ENCODE results near the gene CACNA1G.

Gene CACNA1G

DNA sequence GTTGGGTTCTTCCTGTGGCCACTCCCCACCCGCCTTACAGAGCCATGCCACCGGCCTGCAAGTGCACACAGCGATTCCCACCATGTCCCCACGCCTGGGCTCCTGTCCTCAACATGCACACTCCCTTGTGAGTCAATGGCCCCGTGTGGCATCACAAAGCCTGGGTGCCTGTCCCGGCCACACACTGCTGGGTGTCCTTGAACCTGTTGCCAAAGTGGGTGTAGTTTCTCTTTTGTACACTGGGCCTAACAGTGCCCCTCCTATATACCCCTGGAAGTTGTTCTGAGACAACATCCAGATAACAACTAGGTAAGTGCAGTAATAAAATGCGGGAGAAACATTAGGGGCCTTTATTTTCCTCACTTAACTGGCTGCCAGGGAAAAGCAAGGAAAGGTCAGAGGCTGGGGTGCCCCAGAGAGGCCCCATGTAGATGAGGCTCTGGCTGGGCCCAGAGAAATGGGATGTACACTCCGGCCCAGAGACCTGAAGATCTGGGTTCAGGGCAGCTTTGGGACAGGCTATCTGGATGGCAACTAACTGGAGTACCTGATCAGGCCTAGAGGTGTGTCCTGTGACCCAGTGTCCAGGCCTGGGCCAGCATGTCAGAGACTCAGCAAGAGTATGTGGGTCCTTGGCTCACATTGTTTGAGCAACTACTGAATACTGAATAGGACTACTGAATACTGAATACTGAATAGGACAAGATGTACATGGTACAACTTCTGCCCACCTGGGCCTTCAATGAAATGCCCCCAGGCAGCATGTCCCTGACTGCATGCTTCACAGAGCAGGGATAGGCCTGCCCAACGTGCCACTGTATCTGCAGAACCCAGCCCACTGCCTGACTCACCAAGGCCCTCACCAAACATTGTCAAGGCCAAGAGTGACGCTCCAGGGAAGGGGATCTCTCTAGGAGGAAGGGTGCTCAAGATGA is 82.5 kb downstream of the CACNA1G start:
- in situ Hi-C loops (cut with MboI; ENCODE audit: low sequenced_read_pairs), result no loop called here

DNA sequence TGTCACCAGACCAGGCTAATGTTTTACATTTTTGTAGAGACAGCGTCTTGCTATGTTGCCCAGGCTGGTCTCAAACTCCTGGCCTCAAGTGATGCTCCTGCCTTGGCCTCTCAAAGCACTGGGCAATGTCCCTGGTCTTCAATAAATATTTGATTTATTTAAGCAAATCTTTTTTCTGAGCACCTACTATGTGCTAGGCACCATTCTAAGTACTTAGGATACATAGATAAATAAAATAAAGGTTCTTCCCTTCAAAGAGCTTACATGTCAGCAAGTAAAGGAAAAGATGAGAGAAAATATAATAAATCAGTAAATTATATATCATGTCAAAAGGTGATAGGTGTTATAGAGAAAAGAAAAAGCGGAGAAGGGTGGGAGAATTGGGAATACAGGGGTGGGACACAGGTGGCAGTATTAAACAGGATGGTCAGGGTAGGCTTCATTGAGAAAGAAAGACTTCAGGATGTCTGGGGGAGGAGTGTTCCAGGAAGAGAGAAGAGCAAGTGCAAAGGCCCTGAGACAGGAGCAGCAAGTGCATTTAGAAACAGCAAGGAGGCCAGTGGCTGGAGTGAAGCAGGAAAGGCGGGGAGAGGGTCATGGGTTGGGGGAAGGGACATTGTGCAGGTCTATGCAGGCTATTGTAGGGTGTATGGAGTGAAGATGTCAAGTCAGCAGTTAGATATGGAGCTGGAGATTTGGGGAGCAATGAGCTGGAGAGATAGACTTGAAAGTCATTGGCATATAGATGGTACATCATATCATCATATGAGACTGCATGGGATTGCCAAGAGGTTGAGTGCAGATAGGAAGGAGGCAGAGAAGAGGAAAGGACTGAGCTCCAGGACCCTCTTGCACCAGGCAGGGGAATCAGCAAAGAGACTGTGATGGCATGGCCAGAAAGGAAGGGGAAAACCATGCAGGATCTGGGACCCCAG is 85.5 kb downstream of the CACNA1G start:
- in situ Hi-C loops (cut with MboI; ENCODE audit: low sequenced_read_pairs), result no loop called here

DNA sequence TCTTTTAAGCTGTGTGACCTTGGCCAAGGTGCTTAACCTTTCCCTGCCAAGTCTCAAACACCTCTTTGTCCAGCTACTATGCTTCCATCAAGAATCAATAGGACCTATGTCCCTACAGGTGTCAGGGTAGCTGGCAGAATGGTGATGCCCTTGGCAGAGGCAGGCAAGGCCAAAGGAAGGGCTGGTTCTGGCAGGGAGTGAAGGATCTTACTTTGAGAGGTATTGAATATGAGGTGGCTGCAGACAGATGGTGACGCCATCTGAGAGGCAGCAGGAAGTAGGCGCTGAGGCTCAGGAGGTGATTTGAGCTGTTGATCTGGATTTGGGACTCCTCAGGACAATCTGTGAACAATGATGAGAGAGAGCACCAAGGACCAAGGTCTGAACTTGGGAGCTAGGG is 86.7 kb downstream of the CACNA1G start:
- in situ Hi-C loops (cut with MboI; ENCODE audit: low sequenced_read_pairs), result no loop called here

DNA sequence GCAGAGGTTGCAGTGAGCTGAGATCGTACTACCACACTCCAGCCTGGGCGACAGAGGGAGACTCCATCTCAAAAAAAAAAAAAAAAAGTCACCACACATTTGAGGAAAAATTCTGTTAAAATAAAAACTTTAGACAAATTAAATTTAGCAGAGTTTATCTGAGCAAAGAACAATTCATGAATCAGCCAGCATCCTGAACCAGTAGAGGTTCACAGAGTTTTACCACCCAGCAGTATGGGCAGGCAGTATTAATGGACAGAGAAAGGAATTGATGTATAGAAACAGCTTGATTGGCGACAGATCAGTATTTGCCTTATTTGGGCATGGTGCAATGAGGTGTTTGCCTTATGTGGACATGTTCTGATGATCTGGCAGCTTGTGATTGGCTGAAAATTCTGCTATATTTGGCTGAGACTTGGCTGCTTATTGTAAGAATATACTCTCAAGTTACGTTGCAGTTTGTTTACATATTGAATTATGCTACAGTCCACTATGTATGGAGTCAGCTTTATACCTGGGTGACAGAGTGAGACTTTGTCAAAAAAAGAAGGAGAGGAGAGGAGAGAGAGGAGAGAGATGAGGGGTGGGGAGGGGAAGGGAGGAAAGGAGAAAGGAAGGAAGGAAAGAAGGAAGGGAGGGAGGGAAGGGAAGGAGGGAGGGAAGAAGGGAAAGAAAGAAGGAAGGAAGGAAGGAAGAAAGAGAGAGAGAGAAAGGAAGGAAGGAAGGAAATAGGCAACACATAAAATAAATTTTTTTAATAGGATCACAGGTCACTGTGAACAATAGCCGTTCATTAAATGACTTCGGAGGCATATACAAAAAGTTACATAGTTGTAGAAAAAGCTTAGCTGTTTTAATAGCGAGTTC is 88.8 kb downstream of the CACNA1G start:
- in situ Hi-C loops (cut with MboI; ENCODE audit: low sequenced_read_pairs), result no loop called here

DNA sequence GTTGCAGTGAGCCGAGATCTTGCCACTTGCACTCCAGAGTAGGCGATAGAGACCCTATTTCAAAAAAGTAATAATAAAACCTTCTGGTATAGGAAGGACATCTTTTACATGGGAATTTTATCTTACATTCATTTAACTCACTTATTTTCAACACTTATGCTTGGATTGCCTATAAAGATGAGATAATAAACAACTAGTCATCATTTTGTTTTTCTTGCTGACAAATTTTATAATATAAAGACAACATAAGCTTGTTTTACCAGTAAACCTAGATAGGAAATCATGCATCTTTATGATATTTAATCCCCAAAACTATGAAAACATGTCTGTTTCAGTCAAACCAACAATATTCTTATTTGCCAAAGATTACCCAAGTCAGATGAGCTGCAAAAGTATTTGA is 91.1 kb downstream of the CACNA1G start:
- in situ Hi-C loops (cut with MboI; ENCODE audit: low sequenced_read_pairs), result no loop called here

DNA sequence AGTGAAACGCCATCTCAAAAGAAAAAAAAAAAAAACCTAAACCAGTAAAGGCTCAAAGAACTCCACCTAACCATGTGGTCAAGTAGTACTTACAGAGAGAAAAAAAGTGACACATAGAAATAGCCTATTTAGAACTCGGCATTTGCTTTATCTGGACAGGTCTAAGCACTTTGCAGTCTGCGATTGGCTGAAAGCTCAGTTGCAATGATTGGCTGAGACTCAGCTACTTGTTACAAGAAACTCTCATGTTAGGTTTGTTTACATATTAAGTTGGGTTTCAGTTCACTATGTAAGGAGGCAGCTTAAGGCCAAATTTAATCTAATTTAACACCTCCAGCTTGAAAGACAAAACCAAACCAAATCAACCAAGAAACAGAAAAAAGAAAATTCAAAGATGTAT is 93.2 kb downstream of the CACNA1G start:
- in situ Hi-C loops (cut with MboI; ENCODE audit: low sequenced_read_pairs), result no loop called here

DNA sequence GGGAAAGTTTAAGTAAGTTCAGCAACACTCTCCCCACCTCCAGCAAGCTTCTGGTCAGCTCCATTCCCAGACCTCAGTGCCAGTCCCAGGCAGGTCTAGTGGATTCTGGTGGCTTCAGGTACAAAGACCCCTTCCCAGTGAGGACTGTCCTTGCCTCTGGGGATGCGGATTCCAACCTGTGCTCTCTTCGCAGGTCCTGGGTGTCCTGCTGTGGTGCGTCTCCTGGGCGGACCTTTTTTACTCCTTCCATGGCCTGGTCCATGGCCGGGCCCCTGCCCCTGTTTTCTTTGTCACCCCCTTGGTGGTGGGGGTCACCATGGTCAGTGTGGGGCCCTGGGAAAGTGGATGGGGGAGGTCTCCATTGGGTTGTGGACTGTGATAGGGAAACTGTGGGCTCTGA is 96.0 kb downstream of the CACNA1G start:
- in situ Hi-C loops (cut with MboI; ENCODE audit: low sequenced_read_pairs), result no loop called here

DNA sequence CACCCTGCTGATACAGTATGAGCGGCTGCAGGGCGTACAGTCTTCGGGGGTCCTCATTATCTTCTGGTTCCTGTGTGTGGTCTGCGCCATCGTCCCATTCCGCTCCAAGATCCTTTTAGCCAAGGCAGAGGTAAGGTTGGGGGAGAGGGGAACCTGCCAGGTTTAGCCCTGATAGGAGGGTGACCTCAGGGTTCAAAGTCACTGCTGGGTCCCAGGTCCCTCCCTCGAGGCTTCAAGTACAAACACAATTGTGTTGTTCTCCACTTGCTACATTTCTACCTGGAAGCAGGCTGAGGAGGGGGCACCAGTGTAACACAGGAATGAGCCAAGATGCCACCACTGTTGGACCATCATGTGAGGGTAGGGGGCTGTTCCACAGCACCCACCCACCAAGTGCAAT is 96.5 kb downstream of the CACNA1G start:
- in situ Hi-C loops (cut with MboI; ENCODE audit: low sequenced_read_pairs), result no loop called here

DNA sequence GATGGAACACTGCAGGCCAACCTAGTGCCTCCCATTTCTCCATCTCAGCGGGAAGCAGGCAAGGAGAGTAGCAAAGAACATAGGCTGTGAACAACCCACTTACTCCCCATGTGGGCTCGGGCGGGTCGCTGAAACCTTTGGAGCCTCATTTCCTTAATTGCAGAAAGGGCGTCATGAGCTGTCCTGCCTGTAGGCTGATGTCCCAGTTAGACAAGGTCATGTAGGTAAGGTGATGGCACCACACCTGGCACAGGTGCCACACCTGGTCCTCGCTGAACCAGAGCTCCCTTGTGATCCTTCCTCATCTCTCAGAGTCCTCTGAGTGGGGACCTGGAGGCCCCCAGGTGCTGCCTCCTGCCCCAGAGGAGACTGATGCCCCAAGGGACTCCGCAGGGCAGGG is 97.1 kb downstream of the CACNA1G start:
- in situ Hi-C loops (cut with MboI; ENCODE audit: low sequenced_read_pairs), result no loop called here

DNA sequence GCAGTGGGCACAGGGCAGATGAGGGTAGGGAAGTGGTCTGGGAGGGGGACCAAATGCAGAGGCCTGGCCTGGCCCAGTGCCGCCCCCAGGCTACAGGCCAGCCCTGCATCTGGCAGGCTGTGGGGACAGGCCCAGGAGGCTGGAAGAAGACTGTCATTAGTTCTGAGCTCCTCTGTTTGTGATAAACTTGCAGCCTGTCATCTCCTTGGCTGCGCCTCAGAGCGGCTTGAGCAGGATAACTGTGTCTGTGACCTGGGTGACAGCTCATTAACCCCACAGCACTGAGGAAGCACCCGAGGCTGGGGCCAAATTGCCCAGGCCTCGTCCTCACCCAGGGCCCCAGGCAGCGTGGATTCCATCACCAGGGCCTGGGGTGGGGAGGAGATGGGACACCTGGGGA is 98.1 kb downstream of the CACNA1G start:
- in situ Hi-C loops (cut with MboI; ENCODE audit: low sequenced_read_pairs), result no loop called here

DNA sequence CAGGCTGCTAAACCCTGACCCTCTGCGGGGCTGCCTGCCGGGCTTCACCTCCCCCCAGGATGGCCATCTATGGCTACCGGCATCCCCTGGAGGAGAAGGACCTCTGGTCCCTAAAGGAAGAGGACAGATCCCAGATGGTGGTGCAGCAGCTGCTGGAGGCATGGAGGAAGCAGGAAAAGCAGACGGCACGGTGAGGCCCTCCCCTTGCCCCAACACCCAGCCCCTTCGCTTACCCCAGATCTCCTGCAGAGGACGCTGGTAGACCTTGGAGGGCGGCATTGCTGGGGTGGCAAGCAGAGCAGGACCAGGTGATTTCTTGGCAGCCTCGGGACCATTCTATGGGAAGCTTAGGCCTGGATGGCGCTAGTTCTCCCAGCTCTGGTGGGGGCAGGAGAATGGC is 98.7 kb downstream of the CACNA1G start:
- in situ Hi-C loops (cut with MboI; ENCODE audit: low sequenced_read_pairs), result no loop called here

DNA sequence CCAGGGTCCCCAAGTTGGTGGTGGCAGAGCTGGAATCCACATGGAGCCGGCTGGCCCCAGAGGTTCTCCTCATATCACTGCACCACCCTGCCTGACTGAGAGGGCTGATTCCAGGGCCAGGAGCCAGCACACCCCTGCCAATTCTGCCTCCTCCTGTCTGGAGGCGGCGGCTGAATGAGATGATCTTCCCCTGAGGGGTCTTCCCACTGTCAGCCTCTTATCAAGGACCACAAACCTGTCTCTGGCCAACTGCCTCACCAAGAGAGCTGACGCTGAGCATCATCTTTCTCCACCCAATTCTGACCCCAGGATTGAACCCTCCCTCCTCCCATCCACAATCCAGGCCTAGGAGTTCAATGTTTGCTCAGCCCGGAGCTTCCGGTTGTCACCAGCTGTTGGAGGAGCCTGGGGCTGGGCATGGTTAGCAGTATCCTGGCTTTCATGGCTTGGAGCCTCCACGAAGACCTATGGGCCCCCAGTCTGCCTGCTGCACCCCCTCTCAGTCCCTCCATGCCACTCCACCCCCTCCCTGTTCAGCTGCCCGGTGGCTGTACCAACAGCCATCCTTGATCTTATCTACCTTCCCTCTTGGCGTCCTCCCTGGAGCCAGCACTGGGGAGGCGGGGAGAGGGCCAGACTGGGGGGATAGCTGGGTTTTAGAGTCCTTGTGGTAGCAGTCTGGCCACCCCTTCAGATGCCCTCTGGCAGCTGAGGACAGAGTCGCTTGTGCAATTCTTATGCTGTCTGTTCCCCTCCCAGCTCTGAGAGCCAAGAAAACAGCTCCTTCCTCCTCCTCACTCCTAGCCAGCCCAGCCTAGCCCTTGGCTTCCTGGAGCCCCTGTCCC is 99.7 kb downstream of the CACNA1G start:
- in situ Hi-C loops (cut with MboI; ENCODE audit: low sequenced_read_pairs), result no loop called here

DNA sequence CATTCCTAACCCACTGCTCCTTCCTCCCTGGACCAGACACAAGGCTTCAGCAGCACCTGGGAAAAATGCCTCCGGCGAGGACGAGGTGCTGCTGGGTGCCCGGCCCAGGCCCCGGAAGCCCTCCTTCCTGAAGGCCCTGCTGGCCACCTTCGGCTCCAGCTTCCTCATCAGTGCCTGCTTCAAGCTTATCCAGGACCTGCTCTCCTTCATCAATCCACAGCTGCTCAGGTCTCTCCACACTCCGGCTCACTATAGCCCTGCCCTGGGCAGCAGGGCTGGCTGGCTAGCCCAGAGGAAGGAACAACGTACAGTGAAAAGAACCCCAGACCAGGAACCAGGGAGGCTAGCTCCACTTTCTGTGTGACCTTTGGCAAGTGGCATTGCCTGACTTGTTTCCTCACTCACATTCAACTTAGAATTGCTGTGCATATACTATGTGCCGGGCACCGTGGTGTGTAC is 100.4 kb downstream of the CACNA1G start:
- in situ Hi-C loops (cut with MboI; ENCODE audit: low sequenced_read_pairs), result no loop called here

DNA sequence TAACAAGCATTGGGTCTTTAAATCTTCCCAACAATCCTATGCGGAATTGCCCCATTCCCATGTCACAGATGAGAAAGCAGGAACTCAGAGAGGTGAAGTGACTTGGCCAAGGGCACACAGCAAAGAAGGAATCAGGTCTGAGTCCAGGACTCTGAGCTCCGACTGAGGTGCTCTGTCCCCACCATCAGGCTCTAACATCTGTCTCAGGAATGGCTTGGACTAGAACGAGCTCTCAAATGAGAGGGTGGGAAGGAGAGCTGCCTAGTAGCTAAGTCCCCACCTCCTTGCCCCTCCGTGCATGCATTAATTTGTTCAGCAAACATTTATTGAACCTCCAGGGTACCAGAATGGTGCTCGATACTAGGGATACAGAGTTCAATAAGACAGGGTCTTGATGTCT is 100.8 kb downstream of the CACNA1G start:
- in situ Hi-C loops (cut with MboI; ENCODE audit: low sequenced_read_pairs), result no loop called here

DNA sequence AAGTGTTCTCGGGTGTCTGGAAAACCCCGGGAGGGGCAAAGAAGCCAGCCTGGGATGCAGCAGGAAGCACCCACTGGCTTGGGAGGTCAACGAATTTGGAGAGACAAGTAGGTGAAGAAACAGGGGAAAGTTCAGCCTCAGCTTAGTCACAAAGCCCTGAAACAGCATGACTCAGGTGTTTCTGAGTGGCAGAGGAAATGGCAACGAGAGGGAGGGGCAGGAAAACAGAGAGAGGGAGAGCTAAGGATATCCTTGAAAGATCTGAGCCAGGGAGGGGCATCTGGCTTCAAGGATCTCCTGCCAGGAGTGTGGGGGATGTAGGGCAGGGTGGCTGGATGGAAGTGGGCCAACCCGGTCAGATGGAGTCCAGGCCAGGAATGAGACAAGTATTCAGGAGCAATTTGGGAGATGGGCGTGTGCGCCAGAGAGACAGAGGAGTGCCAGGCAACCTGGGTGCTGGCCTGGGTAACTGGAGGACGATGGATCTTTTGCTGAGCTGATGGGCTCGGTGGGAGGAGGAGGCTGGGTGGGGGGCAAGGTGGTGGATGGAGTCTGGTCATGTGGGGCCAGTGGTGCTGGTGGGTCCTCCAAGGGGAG is 101.4 kb downstream of the CACNA1G start:
- in situ Hi-C loops (cut with MboI; ENCODE audit: low sequenced_read_pairs), result no loop called here

DNA sequence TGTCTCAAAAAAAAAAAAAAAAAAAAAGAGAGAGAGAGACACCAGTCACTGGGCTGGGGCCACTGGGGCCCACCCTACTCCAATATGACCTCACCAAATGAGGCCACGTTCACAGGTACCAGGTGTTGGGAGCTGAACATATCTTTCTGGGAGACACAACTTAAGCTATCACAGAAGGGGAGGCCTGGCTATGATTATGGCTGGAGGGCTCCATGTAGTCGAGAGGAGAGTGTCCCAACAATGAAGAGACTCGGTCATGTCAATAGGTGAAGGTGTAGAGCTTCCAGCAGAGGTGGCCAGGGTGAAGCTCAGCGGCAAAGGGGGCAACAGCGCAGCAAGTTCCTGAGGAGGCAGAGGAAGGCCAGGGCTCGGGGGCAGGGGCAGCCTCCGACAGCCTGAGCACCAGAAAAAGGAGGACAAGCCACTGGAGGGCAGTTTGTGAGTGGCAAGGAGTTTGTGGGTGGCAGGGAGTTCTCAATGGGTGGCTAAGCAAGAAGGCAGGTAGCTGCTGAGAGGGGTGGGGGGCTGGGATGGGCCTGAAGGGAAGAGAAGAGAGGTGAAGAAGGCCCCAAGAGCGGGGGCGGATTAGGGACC is 102.2 kb downstream of the CACNA1G start:
- in situ Hi-C loops (cut with MboI; ENCODE audit: low sequenced_read_pairs), result no loop called here

DNA sequence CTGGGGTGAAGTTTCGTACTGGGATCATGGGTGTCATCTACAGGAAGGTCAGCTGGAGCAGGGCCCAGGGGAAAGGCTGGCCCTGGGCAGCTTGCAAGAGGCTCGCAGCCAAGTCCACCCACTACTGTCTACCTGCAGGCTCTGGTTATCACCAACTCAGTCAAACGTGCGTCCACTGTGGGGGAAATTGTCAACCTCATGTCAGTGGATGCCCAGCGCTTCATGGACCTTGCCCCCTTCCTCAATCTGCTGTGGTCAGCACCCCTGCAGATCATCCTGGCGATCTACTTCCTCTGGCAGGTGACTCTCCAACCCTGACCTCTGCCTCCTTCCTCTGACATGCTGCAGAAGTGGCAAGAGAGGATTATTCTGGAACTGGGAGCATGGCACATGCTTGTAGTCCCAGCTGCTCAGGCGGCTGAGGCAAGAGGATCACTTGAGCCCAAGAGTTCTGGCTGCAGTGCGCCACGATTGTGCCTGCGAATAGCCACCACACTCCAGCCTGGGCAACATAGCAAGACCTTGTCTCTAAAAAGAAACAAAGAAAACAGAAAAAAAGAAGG is 103.4 kb downstream of the CACNA1G start:
- in situ Hi-C loops (cut with MboI; ENCODE audit: low sequenced_read_pairs), result no loop called here

DNA sequence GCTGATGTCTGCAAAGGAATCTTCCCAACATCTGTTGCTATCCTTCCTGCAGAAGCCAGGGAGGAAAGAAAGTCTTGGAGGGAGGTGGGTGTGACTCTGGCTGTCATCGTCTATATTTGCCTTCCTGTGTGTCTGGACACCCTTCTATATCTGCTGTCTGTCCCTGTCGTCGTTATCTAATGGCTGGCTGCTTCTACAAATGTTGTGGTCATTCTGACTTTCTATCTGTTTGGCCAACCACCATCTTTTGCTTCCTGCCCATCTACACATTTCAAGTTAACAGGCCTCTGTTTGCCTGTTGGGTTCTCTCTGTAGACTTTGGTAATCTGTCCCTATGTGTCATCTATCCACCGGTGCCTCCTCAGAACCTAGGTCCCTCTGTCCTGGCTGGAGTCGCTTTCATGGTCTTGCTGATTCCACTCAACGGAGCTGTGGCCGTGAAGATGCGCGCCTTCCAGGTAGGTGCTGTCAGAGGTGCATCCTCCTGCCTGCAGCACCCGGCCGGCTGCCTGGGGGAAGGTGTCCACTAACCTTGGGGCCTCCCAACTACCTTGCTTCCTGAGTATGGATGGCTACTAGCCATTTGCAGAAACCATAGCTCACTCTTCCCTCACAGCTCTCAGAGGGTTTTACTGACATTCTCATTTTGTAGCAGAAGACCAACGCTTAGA is 104.4 kb downstream of the CACNA1G start:
- in situ Hi-C loops (cut with MboI; ENCODE audit: low sequenced_read_pairs), result no loop called here

Data from HL-60/S4 (cell line).